WTC11 (cell line): ENCODE data around the gene OR9Q1. TPM values are rescaled to one million over a fixed set of nuclear protein-coding genes. Genes with fewer than 3 reads are reported as not detected.

Experiments used
- ATAC-seq: fragments of 200-7000 bp; cut with Tn5 transposase; 2 replicates; pipeline ENCODE4 v1.10.0; 2021; ENCODE audit warnings: mild to moderate bottlenecking, moderate library complexity
- CTCF ChIA-PET: fragments of 300-600 bp; sonication (Branson Sonifier 250); formaldehyde crosslinking; loops from one replicate; lab custom pipeline; 2021; ENCODE audit warnings: antibody characterized with exemption; lab: Charles Lee
- POLR2A ChIA-PET: fragments of 350-600 bp; sonication (Branson Sonifier 250); formaldehyde crosslinking; loops from one replicate; lab custom pipeline; 2021; ENCODE audit warnings: antibody characterized with exemption; lab: Charles Lee
- DNase-seq: peaks from one replicate; pipeline ENCODE4 v3.0.0; 2021; ENCODE audit warnings: low spot score
- H3K27ac Mint-ChIP-seq: 2 replicates; pipeline ENCODE4 v1.8.0; 2021; ENCODE audit warnings: mixed read lengths
- H3K27me3 Mint-ChIP-seq: 2 replicates; pipeline ENCODE4 v1.8.0; 2021; ENCODE audit warnings: low read depth, mild to moderate bottlenecking, moderate library complexity, mixed read lengths
- H3K36me3 Mint-ChIP-seq: 2 replicates; pipeline ENCODE4 v1.8.0; 2021; ENCODE audit warnings: mixed read lengths
- H3K4me1 Mint-ChIP-seq: 2 replicates; pipeline ENCODE4 v1.8.0; 2022; ENCODE audit warnings: mixed read lengths
- H3K4me3 Mint-ChIP-seq: 2 replicates; pipeline ENCODE4 v1.8.0; 2021; ENCODE audit warnings: mild to moderate bottlenecking, moderate library complexity, mixed read lengths
- H3K9me3 Mint-ChIP-seq: 2 replicates; pipeline ENCODE4 v1.8.0; 2021; ENCODE audit warnings: mixed read lengths
- CREM ChIP-seq: sonication (generic); formaldehyde crosslinking; IDR thresholded peaks from 2 replicates; pipeline ENCODE4 v1.8.1; 2022; ENCODE audit warnings: mild to moderate bottlenecking, missing genetic modification reagents, moderate library complexity
- EMX1 ChIP-seq: fragments of 250-450 bp; sonication (Bioruptor Pico); IDR thresholded peaks from 2 replicates; pipeline ENCODE4 v1.8.0; 2021; ENCODE audit warnings: mild to moderate bottlenecking
- GABPB1 ChIP-seq: sonication (generic); formaldehyde crosslinking; IDR thresholded peaks from 2 replicates; pipeline ENCODE4 v1.8.1; 2023; ENCODE audit warnings: mild to moderate bottlenecking, missing genetic modification reagents
- GTF2I ChIP-seq: fragments of 250-450 bp; sonication (Bioruptor Pico); conservative IDR thresholded peaks from 2 replicates; pipeline ENCODE4 v1.4.0; 2021; ENCODE audit warnings: mild to moderate bottlenecking
- RELA ChIP-seq: sonication (generic); formaldehyde crosslinking; IDR thresholded peaks from 2 replicates; pipeline ENCODE4 v1.8.1; 2022; ENCODE audit warnings: missing genetic modification reagents, mild to moderate bottlenecking, borderline replicate concordance
- SOX15 ChIP-seq: fragments of 250-450 bp; sonication (Bioruptor Pico); IDR thresholded peaks from 2 replicates; pipeline ENCODE4 v1.9.0; 2021; ENCODE audit warnings: mild to moderate bottlenecking
- TEAD1 ChIP-seq: sonication (generic); formaldehyde crosslinking; IDR thresholded peaks from 2 replicates; pipeline ENCODE4 v1.8.0; 2022; ENCODE audit warnings: mild to moderate bottlenecking, missing genetic modification reagents
- ZNF671 ChIP-seq: fragments of 250-450 bp; sonication (Bioruptor Pico); IDR thresholded peaks from 2 replicates; pipeline ENCODE4 v1.8.0; 2021; ENCODE audit warnings: mild to moderate bottlenecking
- total RNA-seq: library from RNA; stranded (reverse); gene quantifications from 3 replicates; pipeline ENCODE4 v1.2.3, GENCODE V29; 2021
- TF ChIP-seq, protein P1 (sequence below): sonication (generic); formaldehyde crosslinking; IDR thresholded peaks from 2 replicates; pipeline ENCODE4 v1.8.0; 2023; ENCODE audit warnings: mild to moderate bottlenecking, missing genetic modification reagents
- TF ChIP-seq, protein P2 (sequence below): sonication (generic); formaldehyde crosslinking; IDR thresholded peaks from 2 replicates; pipeline ENCODE4 v1.8.1; 2023; ENCODE audit warnings: mild to moderate bottlenecking, missing genetic modification reagents
- TF ChIP-seq, protein P3 (sequence below): sonication (generic); formaldehyde crosslinking; conservative IDR thresholded peaks from 2 replicates; pipeline ENCODE4 v1.8.1; 2023; ENCODE audit warnings: mild to moderate bottlenecking, low read depth, missing genetic modification reagents, moderate library complexity
- TF ChIP-seq, protein P4 (sequence below): sonication (generic); formaldehyde crosslinking; IDR thresholded peaks from 2 replicates; pipeline ENCODE4 v1.8.1; 2023; ENCODE audit warnings: mild to moderate bottlenecking, missing genetic modification reagents, moderate library complexity
- TF ChIP-seq, protein P5 (sequence below): fragments of 250-450 bp; sonication (Bioruptor Pico); IDR thresholded peaks from 2 replicates; pipeline ENCODE4 v1.9.0; 2021; ENCODE audit warnings: mild to moderate bottlenecking

OR9Q1 gene
- total RNA-seq, 1 experiment from 2014 or later = not detected

DNA sequence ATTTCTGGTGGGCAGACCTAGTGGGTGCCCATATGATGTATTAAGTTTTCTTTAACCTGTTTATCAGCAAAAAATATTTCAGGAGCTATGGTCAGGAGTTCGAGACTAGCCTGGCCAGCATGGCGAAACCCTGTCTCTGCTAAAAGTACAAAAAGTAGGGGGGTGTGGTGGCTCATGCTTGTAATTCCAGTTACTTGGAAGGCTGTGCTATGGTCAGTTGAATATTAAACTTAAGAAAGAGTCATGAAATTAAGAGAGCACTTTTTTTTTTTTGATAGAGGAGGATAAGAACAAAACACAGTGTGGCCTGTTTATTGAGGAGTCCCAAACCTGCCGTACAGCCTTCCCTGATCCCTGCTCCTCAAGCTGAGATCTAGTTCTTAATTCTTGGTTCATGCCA lies 36.9 kb downstream of the OR9Q1 start (continued):
- TF ChIP-seq SOX15 (no peak), GTF2I (no peak), RELA (CRISPR knock-in tag) (no peak), TEAD1 (no peak), CREM (CRISPR knock-in tag) (no peak)
- TF ChIP-seq, protein P1, sequence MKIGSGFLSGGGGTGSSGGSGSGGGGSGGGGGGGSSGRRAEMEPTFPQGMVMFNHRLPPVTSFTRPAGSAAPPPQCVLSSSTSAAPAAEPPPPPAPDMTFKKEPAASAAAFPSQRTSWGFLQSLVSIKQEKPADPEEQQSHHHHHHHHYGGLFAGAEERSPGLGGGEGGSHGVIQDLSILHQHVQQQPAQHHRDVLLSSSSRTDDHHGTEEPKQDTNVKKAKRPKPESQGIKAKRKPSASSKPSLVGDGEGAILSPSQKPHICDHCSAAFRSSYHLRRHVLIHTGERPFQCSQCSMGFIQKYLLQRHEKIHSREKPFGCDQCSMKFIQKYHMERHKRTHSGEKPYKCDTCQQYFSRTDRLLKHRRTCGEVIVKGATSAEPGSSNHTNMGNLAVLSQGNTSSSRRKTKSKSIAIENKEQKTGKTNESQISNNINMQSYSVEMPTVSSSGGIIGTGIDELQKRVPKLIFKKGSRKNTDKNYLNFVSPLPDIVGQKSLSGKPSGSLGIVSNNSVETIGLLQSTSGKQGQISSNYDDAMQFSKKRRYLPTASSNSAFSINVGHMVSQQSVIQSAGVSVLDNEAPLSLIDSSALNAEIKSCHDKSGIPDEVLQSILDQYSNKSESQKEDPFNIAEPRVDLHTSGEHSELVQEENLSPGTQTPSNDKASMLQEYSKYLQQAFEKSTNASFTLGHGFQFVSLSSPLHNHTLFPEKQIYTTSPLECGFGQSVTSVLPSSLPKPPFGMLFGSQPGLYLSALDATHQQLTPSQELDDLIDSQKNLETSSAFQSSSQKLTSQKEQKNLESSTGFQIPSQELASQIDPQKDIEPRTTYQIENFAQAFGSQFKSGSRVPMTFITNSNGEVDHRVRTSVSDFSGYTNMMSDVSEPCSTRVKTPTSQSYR = no peak
- TF ChIP-seq, protein P2, sequence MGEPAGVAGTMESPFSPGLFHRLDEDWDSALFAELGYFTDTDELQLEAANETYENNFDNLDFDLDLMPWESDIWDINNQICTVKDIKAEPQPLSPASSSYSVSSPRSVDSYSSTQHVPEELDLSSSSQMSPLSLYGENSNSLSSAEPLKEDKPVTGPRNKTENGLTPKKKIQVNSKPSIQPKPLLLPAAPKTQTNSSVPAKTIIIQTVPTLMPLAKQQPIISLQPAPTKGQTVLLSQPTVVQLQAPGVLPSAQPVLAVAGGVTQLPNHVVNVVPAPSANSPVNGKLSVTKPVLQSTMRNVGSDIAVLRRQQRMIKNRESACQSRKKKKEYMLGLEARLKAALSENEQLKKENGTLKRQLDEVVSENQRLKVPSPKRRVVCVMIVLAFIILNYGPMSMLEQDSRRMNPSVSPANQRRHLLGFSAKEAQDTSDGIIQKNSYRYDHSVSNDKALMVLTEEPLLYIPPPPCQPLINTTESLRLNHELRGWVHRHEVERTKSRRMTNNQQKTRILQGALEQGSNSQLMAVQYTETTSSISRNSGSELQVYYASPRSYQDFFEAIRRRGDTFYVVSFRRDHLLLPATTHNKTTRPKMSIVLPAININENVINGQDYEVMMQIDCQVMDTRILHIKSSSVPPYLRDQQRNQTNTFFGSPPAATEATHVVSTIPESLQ (CRISPR knock-in tag) = no peak
- TF ChIP-seq, protein P3, sequence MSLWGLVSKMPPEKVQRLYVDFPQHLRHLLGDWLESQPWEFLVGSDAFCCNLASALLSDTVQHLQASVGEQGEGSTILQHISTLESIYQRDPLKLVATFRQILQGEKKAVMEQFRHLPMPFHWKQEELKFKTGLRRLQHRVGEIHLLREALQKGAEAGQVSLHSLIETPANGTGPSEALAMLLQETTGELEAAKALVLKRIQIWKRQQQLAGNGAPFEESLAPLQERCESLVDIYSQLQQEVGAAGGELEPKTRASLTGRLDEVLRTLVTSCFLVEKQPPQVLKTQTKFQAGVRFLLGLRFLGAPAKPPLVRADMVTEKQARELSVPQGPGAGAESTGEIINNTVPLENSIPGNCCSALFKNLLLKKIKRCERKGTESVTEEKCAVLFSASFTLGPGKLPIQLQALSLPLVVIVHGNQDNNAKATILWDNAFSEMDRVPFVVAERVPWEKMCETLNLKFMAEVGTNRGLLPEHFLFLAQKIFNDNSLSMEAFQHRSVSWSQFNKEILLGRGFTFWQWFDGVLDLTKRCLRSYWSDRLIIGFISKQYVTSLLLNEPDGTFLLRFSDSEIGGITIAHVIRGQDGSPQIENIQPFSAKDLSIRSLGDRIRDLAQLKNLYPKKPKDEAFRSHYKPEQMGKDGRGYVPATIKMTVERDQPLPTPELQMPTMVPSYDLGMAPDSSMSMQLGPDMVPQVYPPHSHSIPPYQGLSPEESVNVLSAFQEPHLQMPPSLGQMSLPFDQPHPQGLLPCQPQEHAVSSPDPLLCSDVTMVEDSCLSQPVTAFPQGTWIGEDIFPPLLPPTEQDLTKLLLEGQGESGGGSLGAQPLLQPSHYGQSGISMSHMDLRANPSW = no peak
- TF ChIP-seq, all 79 proteins: peak for 0

DNA sequence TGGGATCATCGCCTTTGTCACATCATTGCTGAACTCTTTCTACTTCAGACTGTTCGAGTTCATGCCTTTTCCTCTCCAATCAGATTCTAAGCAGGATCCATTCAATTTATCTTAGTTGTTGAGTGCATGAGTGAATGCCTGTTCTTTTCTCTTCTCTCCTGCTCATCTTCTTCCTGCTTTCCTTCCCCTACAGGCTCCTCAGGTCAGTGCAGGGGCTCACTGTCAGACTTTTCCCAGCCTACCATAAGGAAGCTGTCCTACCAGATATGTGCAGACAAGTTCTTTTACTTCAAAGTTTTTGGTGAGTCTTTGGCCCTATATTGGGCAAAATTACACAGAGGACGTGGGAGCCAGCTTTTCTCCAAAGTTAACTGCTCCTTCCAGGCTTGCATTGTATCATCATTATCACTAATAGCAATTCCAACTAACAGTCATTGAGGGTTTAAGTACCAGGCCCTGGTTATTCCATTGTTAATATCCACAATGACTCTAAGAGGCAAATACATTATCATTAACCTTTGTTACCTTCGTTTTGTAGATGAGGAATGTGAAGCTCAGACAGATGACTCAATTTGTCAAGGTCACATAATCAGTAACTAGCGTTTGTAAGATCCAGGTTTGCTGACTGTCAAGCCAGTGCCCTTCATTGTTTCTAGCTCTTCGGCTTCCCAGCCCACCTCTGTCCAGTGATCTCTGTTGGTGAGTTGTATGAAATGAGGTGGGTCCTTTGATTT lies 37.4 kb downstream of the OR9Q1 start:
- no peaks in the 10 kb centered on the region for H3K36me3 Mint-ChIP-seq

DNA sequence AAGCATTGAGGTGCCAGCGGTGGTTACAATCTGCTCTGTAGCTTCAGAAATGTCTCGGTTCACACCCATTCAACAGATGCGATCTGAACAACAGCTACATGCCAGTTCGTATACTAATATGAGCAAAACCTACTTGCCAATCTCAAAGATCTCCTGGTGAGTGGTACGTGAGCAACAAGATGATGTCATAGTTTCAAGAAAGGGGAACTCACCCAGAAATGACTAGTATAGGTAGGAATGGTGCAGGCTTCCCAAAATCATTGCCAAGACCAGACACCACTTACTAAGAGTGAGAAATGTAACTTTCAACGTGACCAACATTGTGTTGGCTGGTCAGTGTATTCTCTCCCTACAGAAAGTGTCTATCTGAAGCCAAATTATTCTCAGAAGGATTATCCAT lies 38.1 kb downstream of the OR9Q1 start:
- no peak for ATAC-seq
- ChIA-PET CTCF (interaction anchor here (1.0 to 4.8 kb wide), 8 partner anchors 42 to 451 kb away, joined by 3 to 37 read pairs (median 6); no protein-coding TSS in a partner anchor), POLR2A (interaction anchor here (0.8 kb wide), 1 partner anchor 15 kb away, joined by 3 read pairs; no protein-coding TSS in a partner anchor)
- no peaks in the 10 kb centered on the region for H3K36me3 Mint-ChIP-seq
- no peaks in the 10 kb centered on the region for H3K9me3 Mint-ChIP-seq
- no peak for DNase-seq
- H3K27me3 Mint-ChIP-seq = no peaks in the 10 kb centered on the region
- no peak overlapping the region for H3K27ac Mint-ChIP-seq
- H3K4me3 Mint-ChIP-seq = no peak overlapping the region
- H3K4me1 Mint-ChIP-seq = peaks cover 54% of the 10 kb centered on the region
- TF ChIP-seq GABPB1 (CRISPR knock-in tag) (no peak), ZNF671 (no peak), TEAD1 (no peak), EMX1 (no peak)
- TF ChIP-seq, protein P3 = no peak
- TF ChIP-seq, protein P4, sequence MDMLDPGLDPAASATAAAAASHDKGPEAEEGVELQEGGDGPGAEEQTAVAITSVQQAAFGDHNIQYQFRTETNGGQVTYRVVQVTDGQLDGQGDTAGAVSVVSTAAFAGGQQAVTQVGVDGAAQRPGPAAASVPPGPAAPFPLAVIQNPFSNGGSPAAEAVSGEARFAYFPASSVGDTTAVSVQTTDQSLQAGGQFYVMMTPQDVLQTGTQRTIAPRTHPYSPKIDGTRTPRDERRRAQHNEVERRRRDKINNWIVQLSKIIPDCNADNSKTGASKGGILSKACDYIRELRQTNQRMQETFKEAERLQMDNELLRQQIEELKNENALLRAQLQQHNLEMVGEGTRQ (CRISPR knock-in tag) = no peak

More for the DNA sequence above, 37.4 kb downstream of the OR9Q1 start:
- POLR2A ChIA-PET = interaction anchor here (0.8 to 1.7 kb wide), 3 partner anchors 14 to 349 kb away, joined by 3 to 4 read pairs (median 3); partner anchors contain the start of genes MED19, SELENOH and TMX2
- H3K4me3 Mint-ChIP-seq = no peak overlapping the region
- no peaks in the 10 kb centered on the region for H3K27me3 Mint-ChIP-seq
- TF ChIP-seq, protein P5, sequence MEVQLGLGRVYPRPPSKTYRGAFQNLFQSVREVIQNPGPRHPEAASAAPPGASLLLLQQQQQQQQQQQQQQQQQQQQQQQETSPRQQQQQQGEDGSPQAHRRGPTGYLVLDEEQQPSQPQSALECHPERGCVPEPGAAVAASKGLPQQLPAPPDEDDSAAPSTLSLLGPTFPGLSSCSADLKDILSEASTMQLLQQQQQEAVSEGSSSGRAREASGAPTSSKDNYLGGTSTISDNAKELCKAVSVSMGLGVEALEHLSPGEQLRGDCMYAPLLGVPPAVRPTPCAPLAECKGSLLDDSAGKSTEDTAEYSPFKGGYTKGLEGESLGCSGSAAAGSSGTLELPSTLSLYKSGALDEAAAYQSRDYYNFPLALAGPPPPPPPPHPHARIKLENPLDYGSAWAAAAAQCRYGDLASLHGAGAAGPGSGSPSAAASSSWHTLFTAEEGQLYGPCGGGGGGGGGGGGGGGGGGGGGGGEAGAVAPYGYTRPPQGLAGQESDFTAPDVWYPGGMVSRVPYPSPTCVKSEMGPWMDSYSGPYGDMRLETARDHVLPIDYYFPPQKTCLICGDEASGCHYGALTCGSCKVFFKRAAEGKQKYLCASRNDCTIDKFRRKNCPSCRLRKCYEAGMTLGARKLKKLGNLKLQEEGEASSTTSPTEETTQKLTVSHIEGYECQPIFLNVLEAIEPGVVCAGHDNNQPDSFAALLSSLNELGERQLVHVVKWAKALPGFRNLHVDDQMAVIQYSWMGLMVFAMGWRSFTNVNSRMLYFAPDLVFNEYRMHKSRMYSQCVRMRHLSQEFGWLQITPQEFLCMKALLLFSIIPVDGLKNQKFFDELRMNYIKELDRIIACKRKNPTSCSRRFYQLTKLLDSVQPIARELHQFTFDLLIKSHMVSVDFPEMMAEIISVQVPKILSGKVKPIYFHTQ (CRISPR knock-in tag) = no peak
- TF ChIP-seq GABPB1 (CRISPR knock-in tag) = peak; percentile 39; the same call in 1 of the 2 replicates
- TF ChIP-seq, all 79 proteins: peak for 1
- H3K9me3 Mint-ChIP-seq = peaks cover 1% of the 10 kb centered on the region; the same call in 1 of the 2 replicates
- CTCF ChIA-PET = interaction anchor here (0.5 to 4.8 kb wide), 25 partner anchors 14 to 463 kb away, joined by 3 to 37 read pairs (median 4); partner anchors contain the start of gene BTBD18
- DNase-seq = peak; percentile 20
- peak overlapping the region; percentile 57; the same call in 1 of the 2 replicates for H3K27ac Mint-ChIP-seq
- ATAC-seq = peak; percentile 60
- H3K4me1 Mint-ChIP-seq = peaks cover 54% of the 10 kb centered on the region
